Measurements from ENCODE around the gene TSEN15.
"Not testable (repeated sequence)": the region's sequence is repeated elsewhere in the genome, so short reads cannot be mapped to it uniquely, and the experiment has no call there.

TSEN15 gene

DNA sequence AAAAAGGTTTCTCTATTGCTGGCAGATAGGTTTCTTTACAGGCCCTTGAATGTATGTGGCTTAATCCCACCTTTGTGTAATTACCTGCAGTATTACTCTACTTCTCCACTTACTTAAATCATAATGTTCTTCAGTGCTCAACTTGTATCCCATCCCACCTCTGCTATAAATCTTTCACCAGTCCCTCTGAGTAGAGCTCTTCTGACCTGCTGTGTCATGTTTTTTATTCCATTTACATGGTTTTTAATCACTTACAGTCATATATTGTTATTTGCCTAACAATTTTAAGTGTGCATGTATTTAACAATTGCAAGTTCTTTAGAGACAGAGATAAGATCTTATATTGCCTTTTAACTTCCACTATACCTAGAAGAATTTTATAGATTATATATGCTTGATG lies 2.4 kb downstream of the TSEN15 start:
- DNase-seq (ENCODE audit: low read depth), result no peak

- DNase-seq (ENCODE audit: low read depth), result peak; percentile 64
These were observed 5.5 kb downstream of the TSEN15 start for GRCh38 chr1:184056921-184057555.

DNA sequence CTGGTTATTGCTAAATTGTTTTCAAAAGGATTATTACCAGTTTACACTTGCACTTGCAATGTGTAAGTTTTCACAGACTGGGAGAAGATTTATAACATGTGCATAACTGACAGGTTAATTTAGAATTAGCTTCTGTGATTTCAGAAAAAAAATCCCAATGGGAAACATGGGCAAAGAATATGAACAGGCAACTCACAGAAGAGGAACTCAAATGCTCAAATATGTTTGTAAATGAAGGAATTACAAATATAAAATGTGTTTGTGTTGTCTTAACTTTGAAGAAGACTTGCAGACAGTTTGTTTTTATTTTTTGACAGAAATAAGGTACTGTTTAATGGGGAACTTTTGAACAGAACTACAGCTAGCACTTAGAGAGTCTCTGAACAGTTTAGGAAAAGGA lies 8.4 kb downstream of the TSEN15 start:
- DNase-seq (ENCODE audit: low read depth), result no peak

GRCh38 chr1:184060316-184060715 lies 8.8 kb downstream of the TSEN15 start:
- DNase-seq (ENCODE audit: low read depth), result peak; percentile 71

DNA sequence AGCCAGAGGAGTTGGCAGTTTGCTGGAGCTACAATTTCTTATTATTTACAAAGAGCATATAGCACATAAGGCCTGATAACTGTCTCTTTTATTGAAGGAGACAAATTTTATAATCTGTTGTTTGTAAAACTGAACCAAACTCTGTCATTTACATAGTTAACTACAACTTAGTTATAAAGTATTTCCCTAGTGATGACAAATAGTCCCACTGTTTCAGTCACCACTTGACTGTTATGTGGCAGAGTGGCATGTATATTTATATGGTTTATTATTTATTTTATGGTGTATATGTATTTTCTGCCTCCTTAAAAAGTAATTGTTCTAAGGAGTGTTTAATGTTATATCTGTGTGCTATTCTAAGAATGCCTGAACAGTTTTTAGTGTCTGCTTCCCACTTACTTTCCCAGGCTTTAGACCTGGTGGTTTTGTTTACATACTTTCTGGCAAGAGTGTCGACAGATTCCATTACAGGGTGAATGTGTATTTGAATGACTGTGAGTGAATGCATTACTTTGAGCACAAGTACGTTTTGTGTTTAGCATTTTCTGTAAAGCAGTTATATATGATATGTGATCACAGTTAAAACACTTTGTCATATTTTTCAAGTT lies 10.0 kb downstream of the TSEN15 start:
- DNase-seq (ENCODE audit: low read depth), result peak; percentile 19

DNA sequence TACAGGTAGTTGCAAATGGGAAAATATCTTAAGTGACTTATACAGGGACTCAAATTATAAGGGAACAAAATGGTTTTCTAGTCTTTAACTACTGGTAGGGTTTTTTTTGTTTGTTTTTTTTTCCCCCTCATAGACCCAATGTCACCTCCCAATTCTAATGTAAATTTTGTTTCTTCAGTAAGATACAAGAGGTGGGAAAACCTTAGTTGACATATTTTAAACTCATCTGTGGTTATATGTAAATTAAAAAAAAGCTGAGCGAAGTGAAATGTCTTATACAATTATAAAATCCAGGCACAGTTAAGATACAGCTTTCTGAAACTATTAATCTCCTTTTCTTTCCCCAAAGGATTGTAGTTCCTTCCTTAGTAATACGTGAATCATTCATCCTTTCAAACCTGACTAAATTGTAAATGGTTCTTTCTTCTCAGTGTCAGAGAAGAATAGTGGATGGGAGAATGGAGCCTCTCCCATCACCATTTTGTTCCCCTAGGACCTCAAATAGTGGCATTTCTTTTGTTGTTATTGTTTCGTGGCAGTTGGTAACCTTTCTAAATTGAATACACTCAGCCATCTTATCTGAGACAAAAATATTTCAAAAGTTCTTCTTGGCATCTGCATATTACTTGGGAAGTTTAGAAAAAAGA lies 11.2 kb downstream of the TSEN15 start:
- DNase-seq (ENCODE audit: low read depth), result no peak

GRCh38 chr1:184065559-184065958 lies 14.0 kb downstream of the TSEN15 start:
- DNase-seq (ENCODE audit: low read depth), result no peak

DNA sequence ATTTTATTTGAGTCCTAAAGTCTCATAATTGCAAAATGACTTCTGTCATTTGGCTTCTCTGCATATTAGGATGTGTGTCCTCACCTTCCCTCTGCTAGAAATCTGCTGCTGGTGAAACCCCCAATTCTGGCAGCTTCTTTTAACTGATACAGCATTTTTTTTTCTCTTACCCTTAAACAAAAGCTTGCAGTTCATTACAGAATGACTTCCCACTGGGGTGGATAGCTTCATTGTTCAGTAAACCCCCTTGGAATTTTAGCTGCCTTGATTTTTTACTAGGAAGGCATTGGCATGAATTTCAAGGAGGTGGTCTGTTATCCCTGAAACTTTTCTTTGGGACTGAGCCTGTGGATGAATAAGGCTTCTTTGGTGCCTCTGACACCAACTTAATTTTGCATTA lies 16.8 kb downstream of the TSEN15 start:
- DNase-seq (ENCODE audit: low read depth), result no peak

DNA sequence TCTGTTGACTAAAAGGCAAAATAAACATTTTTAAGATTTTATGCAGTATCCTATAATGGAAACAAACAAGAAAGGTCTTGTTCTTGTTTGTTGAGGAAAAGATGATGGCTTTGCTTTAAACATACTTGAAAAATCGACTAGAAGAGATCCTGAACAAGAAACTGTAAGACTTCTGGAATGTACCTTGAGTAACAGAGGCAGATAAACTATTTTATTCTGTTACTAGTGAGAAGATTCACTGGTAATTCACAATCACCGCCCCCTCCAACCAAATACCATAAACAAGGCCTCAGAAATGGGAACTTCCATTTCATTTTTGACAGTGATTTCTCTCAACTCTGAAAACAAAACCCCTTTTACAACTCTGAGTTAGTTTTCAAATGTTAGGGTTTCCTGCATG lies 18.1 kb downstream of the TSEN15 start:
- no peak for DNase-seq (ENCODE audit: low read depth)

- DNase-seq (ENCODE audit: low read depth), result no peak
These were observed 20.8 kb downstream of the TSEN15 start for GRCh38 chr1:184072376-184072775.

- DNase-seq (ENCODE audit: low read depth), result no peak
These were observed 22.9 kb downstream of the TSEN15 start for GRCh38 chr1:184074383-184074782.

- DNase-seq (ENCODE audit: low read depth), result peak; percentile 44
These were observed 23.8 kb downstream of the TSEN15 start for GRCh38 chr1:184075055-184076029.

GRCh38 chr1:184078564-184079249 lies 27.2 kb downstream of the TSEN15 start:
- peak; percentile 6 for DNase-seq (ENCODE audit: low read depth)

GRCh38 chr1:184080309-184080708 lies 28.8 kb downstream of the TSEN15 start:
- DNase-seq (ENCODE audit: low read depth), result no peak

GRCh38 chr1:184082541-184083415 lies 31.2 kb downstream of the TSEN15 start:
- DNase-seq (ENCODE audit: low read depth), result no peak

DNA sequence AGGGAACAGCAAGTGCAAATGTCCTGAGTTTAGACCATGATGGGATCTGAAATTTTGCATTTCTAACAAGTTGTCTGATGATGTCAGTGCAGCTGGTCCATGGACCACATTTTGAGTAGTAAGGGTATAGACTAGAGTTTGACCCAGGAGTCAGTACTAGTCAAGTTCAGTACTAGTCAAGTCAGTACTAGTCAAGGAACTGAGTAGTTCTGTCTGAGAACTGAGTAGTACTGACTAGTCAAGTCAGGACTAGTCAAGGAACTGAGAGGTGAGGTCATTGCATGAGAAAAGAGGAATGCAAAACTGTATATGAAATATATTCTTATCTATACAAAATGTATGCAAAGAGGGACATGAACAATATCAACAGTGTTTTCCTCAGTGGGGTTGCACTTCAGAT lies 34.1 kb downstream of the TSEN15 start:
- DNase-seq (ENCODE audit: low read depth), result no peak

DNA sequence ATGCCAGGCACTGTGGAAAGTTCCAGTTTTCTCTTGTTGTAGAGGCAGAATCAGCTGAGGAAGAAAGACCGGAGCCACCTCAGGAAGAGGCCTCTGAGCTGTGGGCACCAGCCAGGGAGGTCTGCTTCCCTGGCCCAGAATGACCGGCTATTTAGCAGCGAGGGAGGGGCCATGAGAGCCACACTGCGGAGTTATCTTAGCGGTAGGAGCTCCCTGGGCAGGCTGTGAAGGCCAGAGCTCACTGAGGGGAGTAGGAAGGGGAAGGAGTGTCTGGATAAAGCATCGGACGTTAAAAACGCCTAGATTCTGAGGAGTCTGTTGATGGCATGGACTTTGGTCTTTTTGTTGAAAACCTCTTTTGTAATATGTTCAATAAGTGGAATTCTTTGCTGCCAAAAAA lies 36.5 kb downstream of the TSEN15 start:
- DNase-seq (ENCODE audit: low read depth), result no peak

DNA sequence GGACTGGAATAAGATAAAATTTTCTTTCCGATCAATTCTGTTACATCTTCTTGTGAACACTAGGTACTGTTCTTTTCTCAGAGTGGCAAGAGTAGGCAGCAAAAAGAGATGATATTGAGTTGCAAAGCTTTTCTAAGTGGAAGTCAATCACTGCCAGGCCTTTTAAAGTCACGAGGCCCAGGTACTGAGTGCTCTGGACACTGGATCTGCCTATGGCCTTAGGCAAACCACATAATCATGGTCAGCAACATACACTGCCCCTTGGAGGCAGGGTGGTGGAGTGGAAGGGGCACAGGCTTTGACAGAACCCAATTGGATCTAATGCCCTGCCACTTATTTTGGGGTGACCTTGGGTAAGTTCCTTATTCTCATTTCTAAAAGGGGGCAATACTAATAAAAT lies 41.5 kb downstream of the TSEN15 start:
- DNase-seq (ENCODE audit: low read depth), result no peak

- no peak for DNase-seq (ENCODE audit: low read depth)
These were observed 44.5 kb downstream of the TSEN15 start for GRCh38 chr1:184096005-184096404.

DNA sequence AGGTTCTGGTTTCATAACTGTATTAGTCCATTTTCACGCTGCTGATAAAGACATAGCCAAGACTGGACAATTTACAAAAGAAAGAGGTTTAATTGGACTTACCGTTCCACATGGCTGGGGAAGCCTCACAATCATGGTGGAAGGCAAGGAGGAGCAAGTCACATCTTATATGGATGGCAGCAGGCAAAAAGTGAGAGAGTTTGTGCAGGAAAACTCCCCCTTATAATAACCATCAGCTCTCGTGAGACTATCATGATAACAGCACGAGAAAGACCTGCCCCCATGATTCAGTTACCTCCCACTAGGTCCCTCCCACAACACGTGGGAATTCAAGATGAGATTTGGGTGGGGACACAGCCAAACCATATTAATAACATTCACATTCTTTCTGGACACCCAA lies 45.0 kb downstream of the TSEN15 start:
- not testable (repeated sequence) for DNase-seq (ENCODE audit: low read depth)

DNA sequence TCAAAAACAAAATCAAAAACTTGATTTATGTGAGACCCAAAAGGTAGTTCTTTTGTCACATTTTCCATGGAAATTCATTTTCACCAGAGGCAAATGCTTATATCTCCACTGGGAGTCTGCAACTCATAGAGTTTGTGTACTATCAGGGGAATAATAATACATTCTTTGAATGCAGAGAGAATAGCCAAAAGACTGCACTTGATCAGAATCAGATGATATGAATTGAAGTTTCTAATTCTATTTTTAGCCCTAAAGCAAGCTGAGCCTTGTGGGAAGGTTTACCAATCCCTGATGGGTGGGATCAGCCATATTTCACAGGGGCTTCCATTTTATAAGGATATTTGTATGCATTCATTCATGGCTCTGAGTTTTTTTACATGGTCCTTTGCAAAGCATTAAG lies 49.6 kb downstream of the TSEN15 start:
- DNase-seq (ENCODE audit: low read depth), result peak; percentile 54

All from fibroblast of gingiva (primary cell).